LHCN-M2 (cell line): ENCODE results near the gene STXBP6. TPM values are rescaled to one million over a fixed set of nuclear protein-coding genes. Genes with fewer than 3 reads are reported as not detected.

ENCODE experiments used
- DNase-seq: peaks from one replicate; pipeline ENCODE4 v3.0.0-alpha.2; 2012; ENCODE audit warnings: low read depth
- total RNA-seq: library from RNA; depleted of rRNA; stranded (reverse); fragments of >200 nt; gene quantifications from 2 replicates; pipeline ENCODE4 v1.2.3, GENCODE V29; 2014

Gene STXBP6
- total RNA-seq, 1 experiment from 2014 or later = 40.2 TPM

- DNase-seq = no peak
Observed at GRCh38 chr14:24833385-24833784, 216.6 kb downstream of the STXBP6 start.

- DNase-seq = no peak
Observed at GRCh38 chr14:24831677-24832076, 218.3 kb downstream of the STXBP6 start.

- DNase-seq = no peak
Observed at GRCh38 chr14:24829862-24830261, 220.1 kb downstream of the STXBP6 start.

- no peak for DNase-seq
Observed at GRCh38 chr14:24828486-24828885, 221.5 kb downstream of the STXBP6 start.

GRCh38 chr14:24826390-24826789 is 223.6 kb downstream of the STXBP6 start:
- no peak for DNase-seq

- DNase-seq = no peak
Observed at GRCh38 chr14:24820616-24821015, 229.3 kb downstream of the STXBP6 start.

GRCh38 chr14:24818823-24819341 is 231.1 kb downstream of the STXBP6 start:
- DNase-seq = no peak

GRCh38 chr14:24818058-24818822 is 231.7 kb downstream of the STXBP6 start:
- peak; percentile 26 for DNase-seq

- DNase-seq = no peak
Observed at GRCh38 chr14:24817212-24818057, 232.5 kb downstream of the STXBP6 start.

- no peak for DNase-seq
Observed at GRCh38 chr14:24816929-24817211, 233.1 kb downstream of the STXBP6 start.

- no peak for DNase-seq
Observed at GRCh38 chr14:24816011-24816928, 233.7 kb downstream of the STXBP6 start.

- DNase-seq = no peak
Observed at GRCh38 chr14:24815543-24815942, 234.4 kb downstream of the STXBP6 start.

GRCh38 chr14:24814944-24815343 is 235.0 kb downstream of the STXBP6 start:
- DNase-seq = no peak

GRCh38 chr14:24814346-24814745 is 235.6 kb downstream of the STXBP6 start:
- DNase-seq = no peak

GRCh38 chr14:24813819-24814259 is 236.1 kb downstream of the STXBP6 start:
- DNase-seq = no peak

GRCh38 chr14:24813089-24813815 is 236.7 kb downstream of the STXBP6 start:
- DNase-seq = peak; percentile 18

GRCh38 chr14:24809135-24809534 is 240.8 kb downstream of the STXBP6 start:
- DNase-seq = no peak

GRCh38 chr14:24808412-24808811 is 241.5 kb downstream of the STXBP6 start:
- no peak for DNase-seq

- DNase-seq = peak; percentile 43
Observed at GRCh38 chr14:24806061-24806678, 243.8 kb downstream of the STXBP6 start.

- no peak for DNase-seq
Observed at GRCh38 chr14:24804552-24805212, 245.3 kb downstream of the STXBP6 start.
